ENCODE results near the gene ERCC1. TPM values are rescaled to one million over a fixed set of nuclear protein-coding genes. Genes with fewer than 3 reads are reported as not detected.
A peak's percentile ranks its signal among the peaks of the same experiment; 100 is the strongest.
"Not testable (repeated sequence)": the region's sequence is repeated elsewhere in the genome, so short reads cannot be mapped to it uniquely, and the experiment has no call there.

Gene ERCC1
- total RNA-seq, 3 donors from 2014 or later (not counting 1 experiment from before 2014, with no cell fraction given): 46.8 to 55.2 (median 48.2) TPM

DNA sequence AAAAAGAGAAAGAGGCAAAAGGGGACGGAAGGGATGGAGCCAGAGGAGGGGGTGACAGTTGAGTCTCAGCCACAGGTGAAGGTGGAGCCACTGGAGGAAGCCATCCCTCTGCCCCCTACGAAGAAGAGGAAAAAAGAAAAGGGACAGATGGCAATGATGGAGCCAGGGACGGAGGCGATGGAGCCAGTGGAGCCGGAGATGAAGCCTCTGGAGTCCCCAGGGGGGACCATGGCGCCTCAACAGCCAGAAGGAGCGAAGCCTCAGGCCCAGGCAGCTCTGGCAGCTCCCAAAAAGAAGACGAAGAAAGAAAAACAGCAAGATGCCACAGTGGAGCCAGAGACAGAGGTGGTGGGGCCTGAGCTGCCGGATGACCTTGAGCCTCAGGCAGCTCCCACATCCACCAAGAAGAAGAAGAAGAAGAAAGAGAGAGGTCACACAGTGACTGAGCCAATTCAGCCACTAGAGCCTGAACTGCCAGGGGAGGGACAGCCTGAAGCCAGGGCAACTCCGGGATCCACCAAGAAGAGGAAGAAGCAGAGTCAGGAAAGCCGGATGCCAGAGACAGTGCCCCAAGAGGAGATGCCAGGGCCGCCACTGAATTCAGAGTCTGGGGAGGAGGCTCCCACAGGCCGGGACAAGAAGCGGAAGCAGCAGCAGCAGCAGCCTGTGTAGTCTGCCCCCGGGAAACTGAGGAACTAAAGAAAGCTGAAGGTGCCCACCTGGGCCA, 14.7 kb downstream of the ERCC1 start:
- H3K27ac Mint-ChIP-seq: no peak overlapping the region
- Histone ChIP-seq H3K27ac (ENCODE audit: low read length) (no peak overlapping the region), H3K36me3 (ENCODE audit: control insufficient read depth, insufficient read depth, low read length) (peaks cover 12% of the 10 kb centered on the region), H3K4me1 (ENCODE audit: control insufficient read depth, insufficient read depth, low read length) (peaks cover 30% of the 10 kb centered on the region), H3K27me3 (ENCODE audit: control insufficient read depth, insufficient read depth, low read length) (peaks cover 13% of the 10 kb centered on the region), H3K9me3 (ENCODE audit: control insufficient read depth, insufficient read depth, low read length) (no peaks in the 10 kb centered on the region), H3K4me3 (ENCODE audit: low read length) (no peak overlapping the region)
- TF ChIP-seq, protein P1, sequence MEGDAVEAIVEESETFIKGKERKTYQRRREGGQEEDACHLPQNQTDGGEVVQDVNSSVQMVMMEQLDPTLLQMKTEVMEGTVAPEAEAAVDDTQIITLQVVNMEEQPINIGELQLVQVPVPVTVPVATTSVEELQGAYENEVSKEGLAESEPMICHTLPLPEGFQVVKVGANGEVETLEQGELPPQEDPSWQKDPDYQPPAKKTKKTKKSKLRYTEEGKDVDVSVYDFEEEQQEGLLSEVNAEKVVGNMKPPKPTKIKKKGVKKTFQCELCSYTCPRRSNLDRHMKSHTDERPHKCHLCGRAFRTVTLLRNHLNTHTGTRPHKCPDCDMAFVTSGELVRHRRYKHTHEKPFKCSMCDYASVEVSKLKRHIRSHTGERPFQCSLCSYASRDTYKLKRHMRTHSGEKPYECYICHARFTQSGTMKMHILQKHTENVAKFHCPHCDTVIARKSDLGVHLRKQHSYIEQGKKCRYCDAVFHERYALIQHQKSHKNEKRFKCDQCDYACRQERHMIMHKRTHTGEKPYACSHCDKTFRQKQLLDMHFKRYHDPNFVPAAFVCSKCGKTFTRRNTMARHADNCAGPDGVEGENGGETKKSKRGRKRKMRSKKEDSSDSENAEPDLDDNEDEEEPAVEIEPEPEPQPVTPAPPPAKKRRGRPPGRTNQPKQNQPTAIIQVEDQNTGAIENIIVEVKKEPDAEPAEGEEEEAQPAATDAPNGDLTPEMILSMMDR (IDR thresholded peaks at IDR 0.05): no peak
- no peak overlapping the region for H3K4me3 Mint-ChIP-seq
- H3K27me3 Mint-ChIP-seq (ENCODE audit: low read depth in 2 of 2): peaks cover 2 to 6% of the 10 kb centered on the region in 2 donors
- DNase-seq: no peak
- no peak for ATAC-seq
- WGBS (ENCODE audit: insufficient coverage): 91% methylated on average over 15 of the region's 15 CpGs
- H3K4me1 Mint-ChIP-seq: peaks cover 27 to 30% of the 10 kb centered on the region in 2 donors
- intact Hi-C loops (cut with micrococcal nuclease): loop anchor here (10.0 kb wide), 1 partner anchor 236 kb away; no protein-coding TSS in a partner anchor
- no peaks in the 10 kb centered on the region for H3K36me3 Mint-ChIP-seq
- H3K9me3 Mint-ChIP-seq: no peaks in the 10 kb centered on the region

DNA sequence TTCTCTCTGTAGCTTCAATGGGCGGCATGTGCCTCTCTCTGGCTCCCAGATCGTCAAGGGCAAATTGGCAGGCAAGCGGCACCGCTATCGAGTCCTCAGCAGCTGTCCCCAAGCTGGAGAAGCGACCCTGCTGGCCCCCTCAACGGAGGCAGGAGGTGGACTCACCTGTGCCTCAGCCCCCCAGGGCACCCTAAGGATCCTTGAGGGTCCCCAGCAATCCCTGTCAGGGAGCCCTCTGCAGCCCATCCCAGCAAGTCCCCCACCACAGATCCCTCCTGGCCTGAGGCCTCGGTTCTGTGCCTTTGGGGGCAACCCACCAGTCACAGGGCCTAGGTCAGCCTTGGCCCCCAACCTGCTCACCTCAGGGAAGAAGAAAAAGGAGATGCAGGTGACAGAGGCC, 15.6 kb downstream of the ERCC1 start:
- Histone ChIP-seq H3K27me3 (ENCODE audit: control insufficient read depth, insufficient read depth, low read length) (peaks cover 19% of the 10 kb centered on the region), H3K27ac (ENCODE audit: low read length) (no peak overlapping the region), H3K9me3 (ENCODE audit: control insufficient read depth, insufficient read depth, low read length) (no peaks in the 10 kb centered on the region), H3K4me3 (ENCODE audit: low read length) (no peak overlapping the region), H3K4me1 (ENCODE audit: control insufficient read depth, insufficient read depth, low read length) (peaks cover 35% of the 10 kb centered on the region), H3K36me3 (ENCODE audit: control insufficient read depth, insufficient read depth, low read length) (peaks cover 3% of the 10 kb centered on the region)
- Mint-ChIP-seq H3K36me3 (no peaks in the 10 kb centered on the region), H3K9me3 (no peaks in the 10 kb centered on the region), H3K27ac (no peak overlapping the region), H3K4me1 (peaks cover 33 to 37% of the 10 kb centered on the region in 2 donors), H3K4me3 (peak overlapping the region; percentile 64), H3K27me3 (ENCODE audit: low read depth in 2 of 2) (peaks cover 10 to 14% of the 10 kb centered on the region in 2 donors)
- intact Hi-C loops (cut with micrococcal nuclease): loop anchor here (10.0 kb wide), 1 partner anchor 237 kb away; no protein-coding TSS in a partner anchor
- no peak for ATAC-seq
- no peak for DNase-seq
- TF ChIP-seq, protein P1 (IDR thresholded peaks at IDR 0.05): no peak
- WGBS (ENCODE audit: insufficient coverage): 94% methylated on average over 8 of the region's 8 CpGs

DNA sequence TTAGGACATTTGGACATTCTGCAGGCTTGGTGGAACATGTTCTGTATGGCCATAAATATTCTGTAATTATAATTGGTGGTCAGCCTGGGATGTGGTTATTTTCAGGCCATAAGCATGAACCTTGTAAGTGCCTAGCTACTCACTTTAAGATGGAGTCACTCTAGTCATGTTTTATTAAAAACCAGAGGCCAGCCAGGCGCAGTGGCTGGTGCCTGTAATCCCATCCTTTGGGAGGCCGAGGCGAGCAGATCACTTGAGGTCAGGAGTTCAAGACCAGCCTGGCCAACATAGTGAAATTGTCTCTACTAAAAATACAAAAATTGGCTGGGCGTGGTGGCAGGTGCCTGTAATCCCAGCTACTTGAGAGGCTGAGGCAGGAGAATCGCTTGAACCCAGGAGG, 16.1 kb downstream of the ERCC1 start:
- H3K4me3 ChIP-seq (ENCODE audit: low read length); DNase-seq; H3K9me3 Mint-ChIP-seq; H3K36me3 Mint-ChIP-seq; H3K9me3 ChIP-seq (ENCODE audit: control insufficient read depth, insufficient read depth, low read length); H3K27ac ChIP-seq (ENCODE audit: low read length); H3K36me3 ChIP-seq (ENCODE audit: control insufficient read depth, insufficient read depth, low read length); H3K27ac Mint-ChIP-seq; ATAC-seq: not testable (repeated sequence)
- 95% methylated on average over 5 of the region's 5 CpGs for WGBS (ENCODE audit: insufficient coverage)
- Mint-ChIP-seq H3K27me3 (ENCODE audit: low read depth in 2 of 2) (peaks cover 10 to 14% of the 10 kb centered on the region in 2 donors), H3K4me1 (peaks cover 33 to 37% of the 10 kb centered on the region in 2 donors), H3K4me3 (peak overlapping the region; percentile 97)
- Histone ChIP-seq H3K4me1 (ENCODE audit: control insufficient read depth, insufficient read depth, low read length) (peaks cover 35% of the 10 kb centered on the region), H3K27me3 (ENCODE audit: control insufficient read depth, insufficient read depth, low read length) (peaks cover 23% of the 10 kb centered on the region)
- intact Hi-C loops (cut with micrococcal nuclease): loop anchor here (2.0 to 10.0 kb wide), 2 partner anchors 37 to 237 kb away; partner anchors contain the start of gene ERCC2

DNA sequence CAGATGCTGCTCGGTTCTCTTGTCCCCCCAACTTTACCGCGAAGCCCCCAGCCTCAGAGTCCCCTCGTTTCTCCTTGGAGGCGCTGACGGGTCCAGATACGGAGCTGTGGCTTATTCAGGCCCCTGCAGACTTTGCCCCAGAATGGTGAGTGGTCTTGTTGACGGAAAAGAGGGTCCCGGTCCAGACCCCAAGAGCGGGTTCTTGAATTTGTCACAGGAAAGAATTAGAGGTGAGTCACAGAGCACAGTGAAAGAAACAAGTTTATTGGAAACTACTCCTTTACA, 16.7 kb downstream of the ERCC1 start:
- peaks cover 33 to 37% of the 10 kb centered on the region in 2 donors for H3K4me1 Mint-ChIP-seq
- H3K36me3 ChIP-seq (ENCODE audit: control insufficient read depth, insufficient read depth, low read length): no peaks in the 10 kb centered on the region
- H3K4me3 ChIP-seq (ENCODE audit: low read length): peak overlapping the region; percentile 67
- H3K36me3 Mint-ChIP-seq: no peaks in the 10 kb centered on the region
- intact Hi-C loops (cut with micrococcal nuclease): loop anchor here (2.0 to 10.0 kb wide), 2 partner anchors 36 to 238 kb away; partner anchors contain the start of gene ERCC2
- peaks cover 10 to 14% of the 10 kb centered on the region in 2 donors for H3K27me3 Mint-ChIP-seq (ENCODE audit: low read depth in 2 of 2)
- ATAC-seq (no peak), DNase-seq (no peak)
- H3K27me3 ChIP-seq (ENCODE audit: control insufficient read depth, insufficient read depth, low read length): peaks cover 25% of the 10 kb centered on the region
- no peak overlapping the region for H3K27ac ChIP-seq (ENCODE audit: low read length)
- WGBS (ENCODE audit: insufficient coverage): 2% methylated on average over 10 of the region's 10 CpGs
- H3K27ac Mint-ChIP-seq: peak overlapping the region; percentile 86 to 92
- peaks cover 35% of the 10 kb centered on the region for H3K4me1 ChIP-seq (ENCODE audit: control insufficient read depth, insufficient read depth, low read length)
- peak overlapping the region; percentile 97 for H3K4me3 Mint-ChIP-seq
- TF ChIP-seq, protein P1 (IDR thresholded peaks at IDR 0.05): no peak
- no peaks in the 10 kb centered on the region for H3K9me3 ChIP-seq (ENCODE audit: control insufficient read depth, insufficient read depth, low read length)
- no peaks in the 10 kb centered on the region for H3K9me3 Mint-ChIP-seq
